Activated effector memory CD4-positive, alpha-beta T cell treated with Interleukin-2 at 50 U/mL for 16 hours (primary cell): ENCODE measurements around the gene CGNL1.

ENCODE experiments used
- DNase-seq: peaks from one replicate; pipeline ENCODE4 v3.0.0-alpha.2; 2020

The CGNL1 gene

DNA sequence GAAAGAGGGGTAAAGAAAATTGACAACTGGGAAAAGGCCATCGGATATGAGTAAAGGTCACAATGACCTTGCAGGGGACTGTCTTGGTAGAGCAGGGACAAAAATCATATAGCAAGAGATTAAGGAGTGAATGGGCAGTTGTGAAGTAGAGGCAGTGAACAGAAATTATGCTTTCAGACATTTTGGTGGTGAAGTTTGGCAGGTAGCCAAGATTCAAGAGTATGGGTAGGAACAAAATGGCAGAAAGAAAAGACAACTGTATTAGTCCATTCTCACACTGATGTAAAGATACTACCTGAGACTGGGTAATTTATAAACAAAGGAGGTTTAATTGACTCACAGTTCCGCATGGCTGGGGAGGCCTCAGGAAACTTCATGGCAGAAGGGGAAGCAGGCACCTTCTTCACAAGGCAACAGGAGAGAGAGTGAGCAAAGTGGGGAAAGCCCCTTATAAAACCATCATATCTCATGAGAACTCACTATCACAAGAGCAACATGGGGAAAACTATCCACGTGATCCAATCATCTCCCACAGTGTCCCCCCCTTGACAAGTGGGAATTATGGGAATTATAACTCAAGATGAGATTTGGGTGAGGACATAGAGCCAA, 84.0 kb downstream of the CGNL1 start:
- DNase-seq, result no peak

DNA sequence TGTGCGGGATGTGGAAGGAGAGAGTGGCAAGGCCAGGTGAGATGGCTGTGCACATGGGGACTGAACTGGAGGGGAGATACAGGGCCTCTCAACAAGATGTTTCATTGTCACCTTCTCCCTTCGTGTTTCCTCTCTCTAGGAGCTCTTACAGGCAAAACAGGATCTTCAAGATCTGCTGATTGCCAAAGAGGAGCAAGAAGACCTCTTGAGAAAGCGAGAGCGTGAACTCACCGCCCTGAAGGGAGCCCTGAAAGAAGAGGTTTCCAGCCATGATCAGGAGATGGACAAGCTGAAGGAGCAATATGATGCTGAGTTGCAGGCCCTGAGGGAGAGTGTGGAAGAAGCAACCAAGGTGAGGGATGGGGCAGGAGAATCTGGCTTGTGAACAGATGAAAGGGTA, 85.2 kb downstream of the CGNL1 start:
- DNase-seq, result no peak

DNA sequence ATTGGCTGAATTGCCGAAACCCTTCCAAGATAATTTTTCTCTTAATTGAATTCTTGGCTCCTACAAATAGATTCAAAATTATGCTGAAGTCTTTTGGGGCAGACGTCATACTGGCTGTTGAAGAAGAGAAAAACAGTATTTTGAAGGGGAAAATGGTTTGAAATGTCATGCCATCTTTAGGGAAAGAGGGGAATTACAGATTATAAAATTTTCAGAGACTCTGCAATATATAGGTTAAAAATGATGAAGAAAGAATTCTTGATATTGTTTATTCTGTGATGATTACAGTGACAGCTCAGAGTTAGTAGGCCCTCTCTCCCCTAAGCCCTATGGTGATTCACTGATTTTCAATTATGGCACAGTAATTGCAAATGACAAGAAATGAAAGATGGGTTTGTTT, 86.1 kb downstream of the CGNL1 start:
- no peak for DNase-seq

DNA sequence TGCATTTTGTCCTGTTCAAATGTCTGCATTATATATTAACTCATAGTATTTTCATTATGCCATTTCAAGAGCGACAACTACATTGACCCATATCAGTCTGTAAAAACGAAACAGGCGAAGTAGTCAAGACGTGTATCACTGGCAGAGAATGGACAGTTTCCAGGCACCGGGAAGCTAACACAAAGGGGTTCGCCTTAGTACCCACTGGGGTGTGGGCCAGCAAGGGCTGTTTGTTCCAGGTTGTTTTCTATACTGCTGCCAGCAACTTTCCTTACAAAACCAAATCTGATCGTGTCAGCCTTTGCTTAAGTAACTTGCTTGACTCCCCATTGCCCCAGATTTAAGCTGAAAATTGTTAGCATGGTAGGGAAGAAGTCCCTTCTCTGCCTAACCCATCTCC, 87.1 kb downstream of the CGNL1 start:
- DNase-seq, result no peak

DNA sequence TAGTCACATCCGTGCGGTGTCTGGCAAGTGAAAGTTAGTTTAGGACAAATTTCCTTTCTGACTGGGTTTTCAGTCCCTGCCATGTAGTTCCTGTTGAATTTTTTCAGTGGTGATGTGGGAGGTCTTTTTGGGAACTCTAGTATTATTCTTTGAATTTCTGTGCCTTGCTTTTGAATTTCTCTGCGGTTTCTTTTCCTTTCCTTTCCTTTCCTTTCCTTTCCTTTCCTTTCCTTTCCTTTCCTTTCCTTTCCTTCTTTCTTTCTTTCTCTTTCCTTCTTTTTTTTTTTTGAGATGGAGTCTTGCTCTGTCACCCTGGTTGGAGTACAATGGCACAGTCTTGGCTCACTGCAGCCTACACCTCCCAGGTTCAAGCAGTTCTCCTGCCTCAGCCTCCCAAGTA, 88.2 kb downstream of the CGNL1 start:
- no peak for DNase-seq

DNA sequence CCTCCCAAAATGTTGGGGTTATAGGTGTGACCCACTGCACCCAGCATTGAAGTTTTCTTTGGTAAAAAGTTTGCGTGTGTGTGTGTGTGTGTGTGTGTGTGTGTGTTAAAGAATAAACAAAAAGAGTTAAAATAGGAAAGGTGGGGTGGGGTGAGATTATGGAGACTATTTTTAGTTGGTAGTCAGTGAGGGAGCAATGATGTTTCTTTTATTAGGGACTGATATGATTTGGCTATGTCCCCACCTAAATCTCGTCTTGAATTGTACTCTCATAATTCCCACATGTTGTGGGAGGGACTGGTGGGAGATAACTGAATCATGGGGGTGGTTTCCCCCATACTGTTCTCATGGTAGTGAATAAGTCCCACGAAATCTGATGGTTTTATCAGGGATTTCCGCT, 92.2 kb downstream of the CGNL1 start:
- no peak for DNase-seq

DNA sequence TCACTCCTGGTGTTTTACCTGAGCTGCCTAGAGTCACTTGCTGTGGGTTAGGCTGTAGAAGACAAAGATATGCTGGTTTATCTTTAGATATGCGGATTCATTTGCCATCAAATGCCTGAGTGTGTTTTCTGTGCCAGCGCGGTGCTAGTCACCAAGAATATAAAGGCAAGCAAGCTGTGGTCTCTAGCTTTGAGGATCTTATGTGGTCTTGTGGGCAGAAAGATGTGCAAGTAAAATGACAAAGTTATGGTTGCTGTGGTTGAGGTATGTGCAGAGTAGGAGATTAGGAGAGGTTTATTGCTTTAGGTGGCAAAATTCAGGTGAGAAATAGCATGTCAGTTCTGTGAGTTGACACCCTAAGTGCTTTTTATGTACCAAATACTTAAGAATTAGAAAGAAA, 94.2 kb downstream of the CGNL1 start:
- no peak for DNase-seq

DNA sequence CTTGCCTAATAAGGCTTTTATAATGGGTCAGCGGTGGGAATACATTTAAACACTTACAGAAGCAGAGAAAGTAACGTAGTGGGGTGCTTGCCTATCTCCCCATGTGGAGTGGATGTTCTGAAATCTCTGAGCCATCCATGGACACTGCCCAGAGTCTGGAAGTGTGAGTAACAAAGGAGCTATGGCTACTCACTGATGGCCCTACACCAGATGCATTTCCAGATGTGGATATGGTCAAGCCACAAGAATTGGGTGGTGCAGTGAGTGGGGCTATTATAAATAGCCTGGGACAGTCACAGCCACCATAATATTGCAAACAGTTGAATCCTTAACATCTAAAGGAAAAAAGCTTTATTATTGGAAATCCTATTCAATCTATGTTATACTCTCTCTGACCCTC, 96.6 kb downstream of the CGNL1 start:
- no peak for DNase-seq

DNA sequence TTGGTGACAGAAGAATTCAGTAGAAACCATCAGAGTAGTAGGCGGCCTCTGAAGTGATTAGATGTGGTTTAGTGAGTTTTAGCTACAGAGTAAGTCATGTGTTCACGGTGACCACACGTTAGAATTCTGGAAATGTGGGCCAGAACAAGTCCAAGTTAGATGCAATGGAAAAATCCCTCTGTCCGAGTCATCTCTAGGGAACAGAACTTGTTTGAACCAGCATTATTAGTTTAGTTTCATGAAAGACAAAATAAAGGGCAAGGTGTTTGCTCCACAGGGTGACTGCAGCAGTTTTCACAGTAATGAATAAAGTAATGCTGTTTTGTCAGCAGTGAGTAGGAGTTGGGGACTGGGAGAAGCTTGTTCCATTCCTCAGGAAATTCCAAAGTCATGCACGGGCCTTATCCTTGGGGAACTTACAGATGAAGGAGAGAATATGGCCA, 100.2 kb downstream of the CGNL1 start:
- DNase-seq, result no peak

DNA sequence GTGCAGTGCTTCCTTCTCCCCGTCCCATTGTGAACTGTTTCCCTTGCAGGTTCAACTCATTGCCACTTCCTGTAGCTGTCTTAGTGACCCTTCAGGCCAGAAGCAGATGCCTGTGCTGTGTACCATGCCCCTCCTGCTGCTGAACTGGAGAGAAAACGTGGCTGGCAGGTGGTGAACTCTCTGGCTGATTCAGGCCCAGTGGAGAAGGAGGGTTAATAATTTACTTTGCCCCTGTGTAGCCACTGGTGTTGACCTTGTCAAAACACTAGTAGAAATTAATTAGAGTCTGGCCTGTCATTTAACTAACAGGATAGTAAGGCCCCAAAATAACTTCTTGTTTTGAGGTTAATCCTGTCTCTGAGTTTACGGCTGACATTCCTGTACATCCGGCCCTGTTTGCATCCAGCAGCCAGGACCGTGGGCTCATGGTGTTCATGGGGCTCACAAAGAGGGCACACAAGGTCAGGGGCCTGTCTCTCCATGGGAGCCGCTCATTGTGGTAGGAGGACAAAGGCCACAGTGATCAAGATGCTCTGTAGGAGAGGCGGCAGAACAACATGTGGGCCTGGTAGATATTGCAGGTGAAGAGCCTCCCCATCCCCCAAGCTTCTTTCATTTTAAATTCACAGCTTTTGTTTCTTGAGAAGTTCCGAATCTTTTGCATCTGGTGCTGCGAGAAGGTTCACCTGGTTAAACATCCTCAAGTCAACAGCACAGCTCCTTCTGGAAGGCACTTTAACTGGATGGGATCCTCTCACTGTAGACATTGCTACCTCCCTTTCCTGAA, 101.6 kb downstream of the CGNL1 start:
- DNase-seq, result no peak

DNA sequence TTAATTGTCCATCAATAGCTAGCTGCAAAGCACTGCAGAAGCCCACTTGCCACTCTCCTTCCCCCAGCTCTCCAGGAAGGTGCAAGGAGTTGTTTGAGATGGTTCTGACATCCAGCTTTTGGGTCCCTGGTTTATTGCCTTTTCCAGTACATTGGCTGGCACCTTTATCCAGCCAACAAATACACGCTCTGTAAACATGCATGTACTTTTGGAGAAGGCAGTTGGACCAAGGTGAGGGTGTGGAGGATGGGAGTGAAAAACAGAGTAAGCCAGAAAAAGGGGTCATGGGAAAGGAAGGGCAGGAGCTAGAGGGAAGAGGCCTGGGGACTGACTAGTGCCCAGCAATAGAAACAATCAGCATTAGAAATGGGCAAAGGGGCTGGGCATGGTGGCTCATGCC, 102.7 kb downstream of the CGNL1 start:
- DNase-seq, result no peak

DNA sequence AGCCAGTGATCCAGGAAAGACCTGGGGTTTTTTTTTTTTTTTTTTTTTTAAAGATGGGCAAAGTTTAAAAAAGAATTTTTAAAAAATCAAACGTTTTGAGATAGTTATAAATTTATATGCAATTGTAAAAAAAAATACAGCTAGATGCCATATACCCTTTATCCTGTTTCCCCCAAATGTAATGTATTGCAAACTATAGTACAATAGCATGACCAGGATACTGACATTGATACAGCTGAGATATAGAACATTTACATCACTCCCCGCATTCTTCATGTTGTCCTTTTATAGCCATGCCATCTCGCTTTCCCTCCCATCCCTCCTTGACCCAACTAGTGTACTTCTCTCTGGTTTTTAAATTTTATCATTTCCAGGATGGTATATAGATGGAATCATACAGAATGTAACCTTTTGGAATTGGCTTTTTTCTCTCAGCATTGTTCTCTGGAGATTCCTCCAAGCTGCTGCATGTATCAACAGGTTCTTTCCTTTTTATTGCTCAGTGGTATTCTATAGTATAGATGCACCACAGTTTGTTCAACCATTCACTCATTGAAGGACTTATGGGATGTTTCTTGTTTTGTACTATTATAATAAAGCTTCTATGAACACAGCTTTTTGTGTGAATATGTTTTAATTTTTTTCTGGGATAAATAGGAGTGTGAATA, 104.9 kb downstream of the CGNL1 start:
- no peak for DNase-seq

DNA sequence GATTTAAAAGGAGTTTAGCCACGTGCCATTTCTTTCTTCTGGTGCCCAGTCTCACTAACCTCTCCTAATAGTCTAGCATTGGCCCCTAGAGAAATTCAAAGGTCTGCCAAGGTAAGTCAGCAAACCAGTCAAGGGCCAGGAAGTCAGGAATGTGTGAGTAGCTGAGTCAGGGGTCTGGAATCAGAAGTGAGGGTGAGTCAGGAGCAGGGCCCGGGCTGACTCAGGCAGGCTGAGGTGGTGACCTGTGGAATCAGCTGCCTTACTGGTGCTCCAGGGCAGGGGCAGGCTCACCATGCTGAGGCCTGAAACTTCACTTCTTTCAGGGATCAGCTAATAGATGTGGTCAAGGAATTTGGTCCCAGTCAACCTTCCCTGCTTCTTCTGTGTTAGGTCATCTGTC, 109.6 kb downstream of the CGNL1 start:
- no peak for DNase-seq

DNA sequence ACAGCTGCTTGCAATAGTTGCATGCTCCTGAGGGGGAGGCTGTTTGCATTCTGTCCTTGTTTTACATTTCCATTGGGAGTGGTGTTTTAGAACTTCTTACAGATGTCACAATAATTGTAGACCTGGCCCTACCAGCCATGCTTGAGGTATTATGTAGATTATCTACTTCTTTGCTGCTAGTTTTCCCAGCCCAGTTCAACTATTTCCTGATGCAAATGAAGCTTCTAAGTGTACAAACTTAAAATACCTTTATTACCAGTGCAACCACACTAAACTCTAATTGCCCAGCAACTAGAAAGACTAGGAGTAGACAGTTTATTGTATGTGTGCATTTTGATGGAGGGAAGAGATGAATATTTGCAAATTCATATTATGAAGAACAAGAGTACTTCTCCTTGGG, 110.5 kb downstream of the CGNL1 start:
- no peak for DNase-seq

DNA sequence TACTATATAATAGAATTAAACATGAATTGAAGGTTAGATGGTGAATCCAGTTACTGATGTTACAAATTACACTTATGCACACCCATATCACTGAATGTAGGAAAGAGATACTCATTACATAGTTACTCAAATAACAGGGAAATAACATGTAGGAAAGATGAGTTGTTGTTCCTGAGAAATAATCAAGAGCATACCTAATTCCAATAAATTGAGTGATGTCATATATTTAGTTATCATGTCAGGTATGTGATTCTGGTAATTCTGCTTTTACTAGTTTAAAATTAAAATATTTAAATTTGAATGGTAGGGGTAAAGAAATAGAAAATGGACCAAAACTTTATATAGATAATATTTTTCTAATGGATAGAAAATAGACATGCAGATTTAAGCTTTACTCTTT, 112.8 kb downstream of the CGNL1 start:
- DNase-seq, result no peak

DNA sequence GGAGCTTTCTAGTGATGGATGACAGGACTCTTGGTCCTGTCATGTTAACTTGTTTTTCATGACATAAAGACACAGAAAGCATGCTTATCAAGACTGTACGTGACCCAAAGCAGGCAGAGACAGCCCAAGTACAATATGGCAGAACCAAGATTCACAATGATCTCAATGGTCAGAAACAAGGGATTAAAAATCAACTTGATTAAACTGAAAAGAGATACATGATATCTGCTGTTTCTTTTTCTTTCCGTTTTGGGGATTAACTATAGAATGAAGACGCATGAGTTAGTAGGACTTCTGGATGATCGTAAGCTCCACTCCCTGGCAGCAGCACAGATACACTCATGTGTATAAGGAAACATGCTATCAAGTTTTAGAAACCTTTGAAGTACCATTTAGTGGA, 117.0 kb downstream of the CGNL1 start:
- DNase-seq, result no peak

DNA sequence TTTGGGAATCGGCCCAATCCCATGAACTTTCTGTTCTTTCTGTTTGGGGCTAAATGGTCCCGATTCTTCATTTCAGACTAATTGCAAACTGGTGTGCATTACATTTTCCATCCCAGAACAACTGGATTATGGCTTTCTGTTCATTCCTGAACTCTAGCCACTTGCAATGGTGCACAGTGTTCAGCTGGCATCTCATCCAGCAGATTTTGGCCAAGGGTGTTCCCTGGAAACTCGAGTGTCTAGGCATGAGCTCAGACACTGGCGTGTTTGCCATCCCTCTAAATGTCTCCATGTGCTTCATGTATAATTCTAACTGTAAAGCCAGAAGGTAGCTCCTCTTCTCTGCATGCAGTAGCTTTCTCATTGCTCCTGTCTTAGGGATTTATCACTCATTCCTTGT, 118.3 kb downstream of the CGNL1 start:
- no peak for DNase-seq

DNA sequence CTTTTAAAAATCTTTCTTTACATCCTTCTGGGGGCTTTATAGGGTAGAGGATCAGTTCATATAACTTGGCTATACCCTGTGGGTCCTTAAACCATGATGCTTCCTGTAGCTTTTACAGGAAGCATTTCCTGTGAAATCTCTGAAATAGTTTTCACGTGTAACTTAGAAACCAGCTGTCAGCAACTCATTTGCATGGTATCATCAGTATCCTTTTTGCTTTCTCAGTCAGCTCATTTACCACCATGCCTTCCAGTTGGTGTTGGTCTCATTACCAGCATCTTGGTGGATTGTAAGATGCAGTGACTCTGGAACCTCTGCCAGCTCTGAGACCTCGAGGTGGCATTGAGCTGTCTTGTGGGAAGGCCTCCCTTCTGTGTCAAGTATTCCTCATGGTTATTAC, 118.7 kb downstream of the CGNL1 start:
- DNase-seq, result no peak

DNA sequence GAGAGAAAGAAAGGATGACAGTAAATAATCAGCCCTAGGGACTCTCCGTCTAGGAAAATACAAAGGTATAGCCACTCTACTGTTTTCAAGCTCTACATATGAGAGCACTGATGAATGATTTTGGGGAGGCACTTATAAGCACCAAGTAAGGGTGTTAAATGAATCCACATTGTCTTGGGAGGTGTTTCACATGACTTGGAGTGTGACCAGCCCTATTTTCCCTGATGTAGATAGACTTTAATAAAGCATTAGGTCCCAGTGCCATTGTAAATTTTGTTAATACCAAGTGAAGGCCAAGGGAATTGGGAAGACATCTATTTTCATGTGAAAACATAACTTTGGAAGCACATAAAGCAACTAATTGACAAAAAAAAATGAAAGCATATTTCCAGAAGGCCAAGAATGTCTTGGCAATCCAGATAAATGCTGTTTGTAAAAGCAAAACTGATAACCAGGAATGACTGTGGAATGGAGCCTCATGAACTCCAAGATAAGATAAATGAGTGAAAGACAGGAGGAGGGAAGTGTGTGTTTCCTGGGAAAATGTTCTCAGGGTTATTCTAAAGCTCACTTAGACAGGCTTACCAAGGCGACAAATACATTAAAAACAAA, 119.4 kb downstream of the CGNL1 start:
- DNase-seq, result no peak

DNA sequence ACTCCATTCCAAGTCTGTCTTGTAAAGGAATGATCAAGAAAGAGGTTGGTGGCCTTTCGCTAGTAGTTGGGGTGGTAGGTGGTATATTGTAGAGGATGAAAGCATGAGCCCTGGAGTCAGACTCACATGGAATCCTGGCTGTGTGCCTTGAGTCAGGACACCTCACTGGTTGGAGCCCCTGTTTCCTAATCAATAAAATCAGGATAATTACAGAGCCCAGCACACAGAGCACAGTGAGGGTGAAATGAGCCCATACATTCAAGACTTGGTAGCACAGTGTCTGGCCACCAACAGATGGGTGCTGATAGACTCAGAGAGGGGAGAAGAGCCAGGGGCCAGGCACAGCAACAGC, 120.3 kb downstream of the CGNL1 start:
- DNase-seq, result no peak

DNA sequence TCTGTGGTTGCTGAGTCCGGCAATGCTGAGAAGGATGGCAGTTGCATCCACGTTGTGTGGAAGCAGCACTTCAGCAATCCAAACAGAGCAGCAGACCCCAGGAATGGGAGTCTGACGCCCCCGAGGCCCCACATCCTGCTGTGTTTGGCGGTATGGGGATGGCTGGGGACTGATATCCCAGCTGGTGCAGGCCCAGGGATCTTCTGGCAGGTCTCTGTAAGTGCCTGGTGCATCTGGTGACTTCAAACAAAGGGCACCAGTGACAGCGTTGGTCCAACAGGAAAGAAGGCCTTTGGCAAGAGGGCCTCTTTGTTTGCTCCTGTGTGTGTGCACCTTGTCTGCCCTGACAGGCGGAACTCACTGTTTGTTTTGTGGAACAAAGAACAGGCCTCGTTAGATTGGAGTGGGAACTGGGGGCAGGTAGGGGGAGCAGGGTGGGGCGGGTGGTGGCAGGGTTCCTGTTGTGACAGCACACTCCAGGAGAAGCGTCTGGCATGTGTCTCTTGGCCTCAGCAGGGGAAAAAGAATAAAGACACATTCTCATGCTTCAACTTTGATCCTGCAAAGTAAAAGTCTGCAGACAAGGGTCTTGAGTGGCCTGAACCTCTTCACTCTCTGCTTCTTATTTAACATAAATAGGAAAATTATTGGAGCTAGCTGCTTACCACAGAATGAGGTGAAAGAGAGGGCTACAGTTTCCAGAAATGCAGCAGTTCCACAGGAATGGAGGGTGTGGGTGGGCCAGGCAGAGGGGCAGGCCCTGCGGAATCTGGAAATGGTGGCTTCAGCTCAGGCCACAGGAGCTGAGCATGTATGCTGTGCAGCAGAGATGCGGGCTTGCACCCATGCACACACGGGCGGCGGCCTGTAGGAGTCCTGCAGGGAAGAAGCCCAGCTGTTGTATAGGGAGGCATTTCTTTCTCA, 120.9 kb downstream of the CGNL1 start:
- DNase-seq, result no peak

DNA sequence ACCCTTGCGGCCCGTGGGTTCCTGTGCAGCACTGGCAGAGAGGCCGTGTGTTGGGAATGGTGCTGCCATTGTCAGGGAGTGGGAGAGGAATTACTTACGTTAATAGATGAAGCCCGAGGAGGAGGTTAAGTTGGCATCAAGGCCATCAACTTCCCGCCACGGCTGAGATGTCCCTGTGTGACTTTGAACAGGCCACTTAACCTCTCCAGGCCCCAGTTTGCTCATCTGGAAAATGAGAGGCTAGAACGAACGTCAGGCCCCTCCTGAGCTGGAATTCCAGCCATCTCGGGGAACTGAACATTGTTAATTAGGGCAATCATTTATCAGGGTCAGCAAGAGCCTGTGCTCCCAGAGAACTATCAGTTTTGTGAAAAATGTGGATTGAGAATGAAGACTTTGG, 124.0 kb downstream of the CGNL1 start:
- DNase-seq, result no peak
